Body of pancreas (tissue), 4 donors: Measurements from ENCODE around the gene RNFT2.

Source experiments
- CTCF ChIP-seq, 7 experiments: fragments of 450-650 bp in 4 of 7; fragments of 200-600 bp in 3 of 7; sonication (generic) in 3 of 7; IDR thresholded peaks; one replicate each; pipeline ENCODE4 v1.5.1; 2016 to 2019; ENCODE audit warnings: antibody characterized with exemption in 7 of 7
- POLR2A ChIP-seq, 3 donors: fragments of 450-650 bp; IDR thresholded peaks; one replicate each; pipeline ENCODE4 v1.6.1; 2016; ENCODE audit warnings: antibody characterized with exemption in 3 of 3, mild to moderate bottlenecking in 2 of 3

DNA sequence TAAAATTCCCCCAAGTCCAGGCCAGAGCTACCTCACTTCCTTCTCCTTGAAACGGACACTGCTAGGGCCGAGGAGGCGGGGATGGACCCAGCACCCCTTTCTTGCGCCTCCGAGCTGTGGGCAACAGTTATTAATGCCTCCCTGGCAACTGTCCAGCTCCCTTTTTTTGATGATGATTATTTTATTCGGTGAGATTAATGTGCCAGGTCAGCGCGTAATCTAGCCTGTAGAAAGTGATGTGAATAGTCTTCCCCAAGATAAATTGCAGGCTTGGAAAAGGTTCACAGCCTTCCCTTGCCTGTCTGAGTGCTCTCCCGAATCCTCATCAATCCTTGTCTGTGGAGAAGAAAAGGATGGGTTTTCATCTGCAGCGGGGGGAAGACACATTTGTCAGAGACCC is 54.3 kb downstream of the RNFT2 start:
- no peak for TF ChIP-seq CTCF (IDR thresholded peaks at IDR 0.05)
- TF ChIP-seq POLR2A (IDR thresholded peaks at IDR 0.05): no peak
